ENCODE data around the gene PDK2.

DNA sequence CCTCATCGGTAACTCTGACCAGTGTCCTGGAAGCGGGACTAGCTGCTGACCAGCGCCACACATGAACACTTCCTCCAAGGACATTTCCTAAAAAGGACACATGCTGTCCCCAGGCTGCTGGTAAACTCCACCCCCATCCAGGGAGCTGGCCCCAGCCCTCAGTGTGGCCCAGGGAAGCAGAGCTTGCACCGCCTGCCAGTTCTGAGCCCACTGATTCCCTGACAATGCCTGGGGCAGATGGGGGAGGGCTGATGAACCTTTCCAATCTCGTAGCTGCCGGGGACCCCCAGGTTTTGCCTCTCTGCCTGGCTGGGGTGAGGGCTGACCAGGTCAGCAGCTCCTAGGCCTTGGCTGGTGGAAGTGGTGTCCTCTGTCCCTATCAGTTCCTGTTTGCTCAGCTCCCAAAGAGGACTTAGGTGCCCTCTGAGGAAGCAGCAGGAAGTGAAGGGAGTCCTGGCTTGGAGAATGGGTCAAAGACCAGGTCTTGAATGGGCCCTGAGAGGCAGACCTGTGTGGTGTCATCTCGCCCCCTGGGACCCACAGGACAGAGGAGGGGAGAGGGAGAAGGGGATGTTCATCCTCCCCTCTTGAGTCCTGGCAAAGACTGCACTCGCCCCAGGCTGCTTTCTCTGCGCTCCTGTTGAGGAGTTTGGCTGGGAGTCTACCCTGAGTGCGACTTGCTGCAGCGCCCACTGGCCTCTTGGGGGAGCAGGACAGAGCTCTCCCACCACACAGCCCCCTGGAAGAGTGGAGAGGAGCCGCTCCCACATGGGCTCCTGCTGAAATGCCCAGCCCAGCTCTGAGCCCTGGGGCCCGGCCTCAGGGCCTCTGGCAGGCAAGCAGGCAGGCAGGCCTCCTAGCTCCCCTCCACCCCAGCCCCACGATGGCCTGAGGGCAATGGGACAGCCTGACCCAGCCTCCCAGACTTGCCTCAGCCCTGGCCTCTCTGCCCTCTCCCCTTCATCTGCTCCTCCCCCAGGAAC lies 16.8 kb downstream of the PDK2 start:
- TF ChIP-seq, protein P1, sequence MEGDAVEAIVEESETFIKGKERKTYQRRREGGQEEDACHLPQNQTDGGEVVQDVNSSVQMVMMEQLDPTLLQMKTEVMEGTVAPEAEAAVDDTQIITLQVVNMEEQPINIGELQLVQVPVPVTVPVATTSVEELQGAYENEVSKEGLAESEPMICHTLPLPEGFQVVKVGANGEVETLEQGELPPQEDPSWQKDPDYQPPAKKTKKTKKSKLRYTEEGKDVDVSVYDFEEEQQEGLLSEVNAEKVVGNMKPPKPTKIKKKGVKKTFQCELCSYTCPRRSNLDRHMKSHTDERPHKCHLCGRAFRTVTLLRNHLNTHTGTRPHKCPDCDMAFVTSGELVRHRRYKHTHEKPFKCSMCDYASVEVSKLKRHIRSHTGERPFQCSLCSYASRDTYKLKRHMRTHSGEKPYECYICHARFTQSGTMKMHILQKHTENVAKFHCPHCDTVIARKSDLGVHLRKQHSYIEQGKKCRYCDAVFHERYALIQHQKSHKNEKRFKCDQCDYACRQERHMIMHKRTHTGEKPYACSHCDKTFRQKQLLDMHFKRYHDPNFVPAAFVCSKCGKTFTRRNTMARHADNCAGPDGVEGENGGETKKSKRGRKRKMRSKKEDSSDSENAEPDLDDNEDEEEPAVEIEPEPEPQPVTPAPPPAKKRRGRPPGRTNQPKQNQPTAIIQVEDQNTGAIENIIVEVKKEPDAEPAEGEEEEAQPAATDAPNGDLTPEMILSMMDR (conservative IDR thresholded peaks at IDR 0.05; ENCODE audit: low read depth in 2 of 2), result no peak
- TF ChIP-seq, protein P2, sequence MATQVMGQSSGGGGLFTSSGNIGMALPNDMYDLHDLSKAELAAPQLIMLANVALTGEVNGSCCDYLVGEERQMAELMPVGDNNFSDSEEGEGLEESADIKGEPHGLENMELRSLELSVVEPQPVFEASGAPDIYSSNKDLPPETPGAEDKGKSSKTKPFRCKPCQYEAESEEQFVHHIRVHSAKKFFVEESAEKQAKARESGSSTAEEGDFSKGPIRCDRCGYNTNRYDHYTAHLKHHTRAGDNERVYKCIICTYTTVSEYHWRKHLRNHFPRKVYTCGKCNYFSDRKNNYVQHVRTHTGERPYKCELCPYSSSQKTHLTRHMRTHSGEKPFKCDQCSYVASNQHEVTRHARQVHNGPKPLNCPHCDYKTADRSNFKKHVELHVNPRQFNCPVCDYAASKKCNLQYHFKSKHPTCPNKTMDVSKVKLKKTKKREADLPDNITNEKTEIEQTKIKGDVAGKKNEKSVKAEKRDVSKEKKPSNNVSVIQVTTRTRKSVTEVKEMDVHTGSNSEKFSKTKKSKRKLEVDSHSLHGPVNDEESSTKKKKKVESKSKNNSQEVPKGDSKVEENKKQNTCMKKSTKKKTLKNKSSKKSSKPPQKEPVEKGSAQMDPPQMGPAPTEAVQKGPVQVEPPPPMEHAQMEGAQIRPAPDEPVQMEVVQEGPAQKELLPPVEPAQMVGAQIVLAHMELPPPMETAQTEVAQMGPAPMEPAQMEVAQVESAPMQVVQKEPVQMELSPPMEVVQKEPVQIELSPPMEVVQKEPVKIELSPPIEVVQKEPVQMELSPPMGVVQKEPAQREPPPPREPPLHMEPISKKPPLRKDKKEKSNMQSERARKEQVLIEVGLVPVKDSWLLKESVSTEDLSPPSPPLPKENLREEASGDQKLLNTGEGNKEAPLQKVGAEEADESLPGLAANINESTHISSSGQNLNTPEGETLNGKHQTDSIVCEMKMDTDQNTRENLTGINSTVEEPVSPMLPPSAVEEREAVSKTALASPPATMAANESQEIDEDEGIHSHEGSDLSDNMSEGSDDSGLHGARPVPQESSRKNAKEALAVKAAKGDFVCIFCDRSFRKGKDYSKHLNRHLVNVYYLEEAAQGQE (IDR thresholded peaks at IDR 0.05; ENCODE audit: unreplicated experiment), result no peak
